ENCODE results near the gene MIXL1. TPM values are rescaled to one million over a fixed set of nuclear protein-coding genes. Genes with fewer than 3 reads are reported as not detected.

The MIXL1 gene
- total and polyA plus RNA-seq, 2 of the 13 experiments (the other 11 are each of a cell fraction or from before 2014, with no cell fraction given) = 7.6 to 18.5 TPM

- TF ChIP-seq ATF3 (CRISPR knock-in tag; IDR thresholded peaks at IDR 0.05) (0 out of 2 replicates have a peak, but pooled peaks have one; percentile 4), ZNF335 (CRISPR knock-in tag; IDR thresholded peaks at IDR 0.05) (no peak), GABPA (IDR thresholded peaks at IDR 0.05; ENCODE audit: low read depth, low read length) (no peak; the same call in 1 of the 2 replicates), GABPA (CRISPR knock-in tag; IDR thresholded peaks at IDR 0.05; ENCODE audit: low read depth) (0 out of 2 replicates have a peak, but pooled peaks have one; percentile 11), BCL6 (CRISPR knock-in tag; IDR thresholded peaks at IDR 0.05) (0 out of 2 replicates have a peak, but pooled peaks have one; percentile 73), NFRKB (IDR thresholded peaks at IDR 0.05) (no peak), ZNF891 (CRISPR knock-in tag; IDR thresholded peaks at IDR 0.05) (peak; percentile 67; the same call in 1 of the 2 replicates), ZNF766 (CRISPR knock-in tag; IDR thresholded peaks at IDR 0.05; ENCODE audit: borderline replicate concordance) (no peak), RAD51 (IDR thresholded peaks at IDR 0.05; ENCODE audit: borderline replicate concordance) (no peak), JDP2 (CRISPR knock-in tag; IDR thresholded peaks at IDR 0.05; ENCODE audit: borderline replicate concordance) (no peak), ZNF101 (CRISPR knock-in tag; IDR thresholded peaks at IDR 0.05; ENCODE audit: borderline replicate concordance, low read depth) (no peak), THAP7 (CRISPR knock-in tag; IDR thresholded peaks at IDR 0.05) (no peak), JUND (CRISPR knock-in tag; IDR thresholded peaks at IDR 0.05) (no peak), FOXJ3 (CRISPR knock-in tag; IDR thresholded peaks at IDR 0.05; ENCODE audit: borderline replicate concordance) (peak; percentile 63; the same call in 1 of the 2 replicates), RBFOX2 (IDR thresholded peaks at IDR 0.05; ENCODE audit: low read depth, low read length) (peak; percentile 71), ZNF225 (CRISPR knock-in tag; IDR thresholded peaks at IDR 0.05) (no peak), ZNF362 (CRISPR knock-in tag; IDR thresholded peaks at IDR 0.05; ENCODE audit: borderline replicate concordance) (no peak), ZFAT (CRISPR knock-in tag; conservative IDR thresholded peaks at IDR 0.05) (no peak), ARID4A (CRISPR knock-in tag; IDR thresholded peaks at IDR 0.05; ENCODE audit: borderline replicate concordance) (peak; percentile 69; the same call in 1 of the 2 replicates), HMGXB4 (CRISPR knock-in tag; IDR thresholded peaks at IDR 0.05; ENCODE audit: borderline replicate concordance in 1 of 2, low read depth in 1 of 2) (peak in 1 of 2 experiments; percentile 24; a peak in 1 of 4 replicates), ZFP36 (IDR thresholded peaks at IDR 0.05; ENCODE audit: borderline replicate concordance, low read depth, low read length, partially characterized antibody) (no peak), PCBP1 (IDR thresholded peaks at IDR 0.05; ENCODE audit: borderline replicate concordance, low read depth, low read length) (no peak)
These were observed at the start of gene MIXL1 (continued) for GRCh38 chr1:226223157-226223785.
